PC-3 (cell line): ENCODE measurements around the gene NINL. TPM values are rescaled to one million over a fixed set of nuclear protein-coding genes. Genes with fewer than 3 reads are reported as not detected.

Experiments used
- ATAC-seq: fragments of 200-7000 bp; cut with Tn5 transposase; 2 replicates; pipeline ENCODE4 v1.9.1; 2020; ENCODE audit warnings: mild to moderate bottlenecking, moderate library complexity
- BruUV-seq: library from RNA; stranded (reverse); fragments of 400-500 nt; replicated peaks from 2 replicates; lab custom pipeline; 2021; lab: Mats Ljungman, UMichigan
- CTCF ChIA-PET: fragments of 300-600 bp; sonication (Branson Sonifier 250); formaldehyde crosslinking; loops from one replicate; lab custom pipeline; 2022; ENCODE audit warnings: antibody characterized with exemption; lab: Charles Lee
- POLR2A ChIA-PET: fragments of 300-600 bp; sonication (Branson Sonifier 250); formaldehyde crosslinking; loops from one replicate; lab custom pipeline; 2022; ENCODE audit warnings: antibody characterized with exemption; ENCODE audit not compliant: unreplicated experiment; lab: Charles Lee
- DNase-seq: peaks from one replicate; pipeline ENCODE4 v3.0.0-alpha.2; 2015
- H2AFZ ChIP-seq: fragments of 300-600 bp; sonication (generic); 2 replicates; pipeline ENCODE4 v1.6.0; 2016; ENCODE audit warnings: antibody characterized with exemption, low read length
- H3F3A ChIP-seq: fragments of 300-600 bp; sonication (generic); one replicate; pipeline ENCODE4 v1.6.0; 2017; ENCODE audit warnings: antibody characterized with exemption, low read length, control low read depth, mild to moderate bottlenecking; ENCODE audit not compliant: unreplicated experiment
- H3K27ac ChIP-seq: fragments of 300-600 bp; sonication (generic); 2 replicates; pipeline ENCODE4 v1.5.1; 2016; ENCODE audit warnings: mild to moderate bottlenecking, low read length
- H3K27me3 ChIP-seq: fragments of 300-600 bp; sonication (generic); 2 replicates; pipeline ENCODE4 v1.6.1; 2016; ENCODE audit warnings: low read length, mixed read lengths
- H3K36me3 ChIP-seq: fragments of 300-600 bp; sonication (generic); 2 replicates; pipeline ENCODE4 v1.6.1; 2016; ENCODE audit warnings: low read depth, mixed run types, low read length, mixed read lengths
- H3K4me1 ChIP-seq: fragments of 300-600 bp; sonication (generic); 2 replicates; pipeline ENCODE4 v1.5.1; 2016; ENCODE audit warnings: low read length; ENCODE audit not compliant: insufficient read depth
- H3K4me2 ChIP-seq: fragments of 300-600 bp; sonication (generic); 2 replicates; pipeline ENCODE4 v1.6.0; 2016; ENCODE audit warnings: low read length
- H3K4me3 ChIP-seq: fragments of 300-600 bp; sonication (generic); 2 replicates; pipeline ENCODE4 v1.5.1; 2016; ENCODE audit warnings: mild to moderate bottlenecking, low read length, mixed read lengths
- H3K79me2 ChIP-seq: fragments of 300-600 bp; sonication (generic); 2 replicates; pipeline ENCODE4 v1.6.1; 2017; ENCODE audit warnings: low read length, mixed read lengths
- H3K9ac ChIP-seq: fragments of 300-600 bp; sonication (generic); 2 replicates; pipeline ENCODE4 v1.6.0; 2016; ENCODE audit warnings: mild to moderate bottlenecking, low read length
- H3K9me2 ChIP-seq: fragments of 300-600 bp; sonication (generic); replicated peaks from 2 replicates; pipeline ENCODE4 v1.6.1; 2016; ENCODE audit warnings: mixed run types, low read length, mixed read lengths
- H3K9me3 ChIP-seq: fragments of 300-600 bp; sonication (generic); 2 replicates; pipeline ENCODE4 v1.6.1; 2016; ENCODE audit warnings: low read length, mixed read lengths
- H4K20me1 ChIP-seq: fragments of 300-600 bp; sonication (generic); 2 replicates; pipeline ENCODE4 v1.6.1; 2016; ENCODE audit warnings: low read length, mixed read lengths
- CTCF ChIP-seq: fragments of 300-600 bp; sonication (generic); conservative IDR thresholded peaks from 2 replicates; pipeline ENCODE4 v1.5.1; 2017; ENCODE audit warnings: antibody characterized with exemption, low read depth, mild to moderate bottlenecking, low read length
- EZH2 ChIP-seq: fragments of 300-600 bp; sonication (generic); IDR thresholded peaks from one replicate; pipeline ENCODE4 v1.6.1; 2017; ENCODE audit warnings: antibody characterized with exemption, mild to moderate bottlenecking, low read length; ENCODE audit not compliant: unreplicated experiment
- EZH2phosphoT487 ChIP-seq: fragments of 300-600 bp; sonication (generic); IDR thresholded peaks from 2 replicates; pipeline ENCODE4 v1.6.1; 2018; ENCODE audit warnings: mild to moderate bottlenecking, antibody characterized with exemption, low read length, borderline replicate concordance
- intact Hi-C: fragments of 100-400 bp; cut with micrococcal nuclease; formaldehyde crosslinking; loops from 2 replicates; pipeline ENCODE4 v1.9.0; 2023
- total RNA-seq: library from RNA; depleted of rRNA; stranded (reverse); fragments of >200 nt; gene quantifications from 2 replicates; pipeline ENCODE4 v1.2.3, GENCODE V29; 2014

The NINL gene
- total RNA-seq, 1 experiment from 2014 or later = 6.5 TPM

GRCh38 chr20:25576783-25577530 lies 8.4 kb downstream of the NINL start:
- CTCF ChIA-PET = interaction anchor here (0.5 kb wide), 1 partner anchor 91 kb away, joined by 8 read pairs; no protein-coding TSS in a partner anchor
- ATAC-seq = no peak

GRCh38 chr20:25574411-25574810 lies 10.9 kb downstream of the NINL start:
- Histone ChIP-seq H3K4me2 (no peak overlapping the region), H3K9me3 (no peaks in the 10 kb centered on the region), H3K79me2 (no peaks in the 10 kb centered on the region), H3K36me3 (no peaks in the 10 kb centered on the region), H3K9ac (no peak overlapping the region), H3K4me1 (peaks cover 7% of the 10 kb centered on the region; the same call in 1 of the 2 replicates), H3K9me2 (no peaks in the 10 kb centered on the region), H2AFZ (no peak overlapping the region), H3K27me3 (no peaks in the 10 kb centered on the region), H4K20me1 (no peaks in the 10 kb centered on the region), H3K4me3 (no peak overlapping the region), H3F3A (no peaks in the 10 kb centered on the region), H3K27ac (no peak overlapping the region)
- intact Hi-C loops = no loop called here
- ATAC-seq = peak; percentile 84
- no TSS peak for BruUV-seq
- DNase-seq = peak; percentile 74
- CTCF ChIA-PET = no interaction called here
- TF ChIP-seq CTCF (peak; percentile 71), EZH2 (no peak)
- POLR2A ChIA-PET = no interaction called here

More at GRCh38 chr20:25576783-25577530, 8.4 kb downstream of the NINL start:
- TF ChIP-seq EZH2 (no peak), EZH2phosphoT487 (no peak), CTCF (no peak)
- H4K20me1 ChIP-seq = no peaks in the 10 kb centered on the region
- H3K4me3 ChIP-seq = no peak overlapping the region
- no peak overlapping the region for H3K27ac ChIP-seq
- no peak for DNase-seq
- H3K9me3 ChIP-seq = no peaks in the 10 kb centered on the region
- no peaks in the 10 kb centered on the region for H3K27me3 ChIP-seq
- H3K79me2 ChIP-seq = peaks cover 4% of the 10 kb centered on the region; the same call in 1 of the 2 replicates
- no peaks in the 10 kb centered on the region for H3F3A ChIP-seq
- H3K9me2 ChIP-seq = no peaks in the 10 kb centered on the region
- BruUV-seq = no TSS peak
- H3K4me2 ChIP-seq = no peak overlapping the region
- POLR2A ChIA-PET = no interaction called here
- intact Hi-C loops = no loop called here
- H3K4me1 ChIP-seq = peaks cover 7% of the 10 kb centered on the region; the same call in 1 of the 2 replicates
- no peak overlapping the region for H2AFZ ChIP-seq
- H3K36me3 ChIP-seq = no peaks in the 10 kb centered on the region
- H3K9ac ChIP-seq = no peak overlapping the region
